Astrocyte (in vitro differentiated cells and primary cell): Measurements from ENCODE around the gene NXNL2. TPM values are rescaled to one million over a fixed set of nuclear protein-coding genes. Genes with fewer than 3 reads are reported as not detected.

Experiments used
- DNase-seq: peaks from one replicate; pipeline ENCODE4 v3.0.0-alpha.2; 2010; ENCODE audit warnings: low read depth
- FAIRE-seq: peaks from 2 replicates; lab custom pipeline; 2011; peaks lifted over from hg19 to GRCh38; lab: Jason Lieb, UNC
- H2AFZ ChIP-seq: 2 replicates; pipeline ENCODE4 v1.6.0; 2012; ENCODE audit warnings: low read depth, low read length, inconsistent platforms
- H3K27ac ChIP-seq: 2 replicates; pipeline ENCODE4 v1.5.1; 2011; ENCODE audit warnings: low read depth, low read length, inconsistent platforms
- H3K27me3 ChIP-seq: 2 replicates; pipeline ENCODE4 v1.6.0; 2011; ENCODE audit warnings: low read length, inconsistent platforms; ENCODE audit not compliant: insufficient read depth
- H3K36me3 ChIP-seq: 2 replicates; pipeline ENCODE4 v1.5.1; 2011; ENCODE audit warnings: low read length, inconsistent platforms; ENCODE audit not compliant: insufficient read depth
- H3K4me1 ChIP-seq: 2 replicates; pipeline ENCODE4 v1.5.1; 2011; ENCODE audit warnings: low read length, inconsistent platforms; ENCODE audit not compliant: insufficient read depth
- H3K4me2 ChIP-seq: 2 replicates; pipeline ENCODE4 v1.6.0; 2012; ENCODE audit warnings: low read length, inconsistent platforms
- H3K4me3 ChIP-seq: 2 replicates; pipeline ENCODE4 v1.5.1; 2011; ENCODE audit warnings: low read depth, mild to moderate bottlenecking, low read length, inconsistent platforms; ENCODE audit not compliant: insufficient read depth
- H3K79me2 ChIP-seq: 2 replicates; pipeline ENCODE4 v1.6.0; 2012; ENCODE audit warnings: mild to moderate bottlenecking, low read length, inconsistent platforms; ENCODE audit not compliant: insufficient read depth
- H3K9ac ChIP-seq: 2 replicates; pipeline ENCODE4 v1.6.0; 2012; ENCODE audit warnings: mild to moderate bottlenecking, low read length, inconsistent platforms
- H3K9me3 ChIP-seq: 2 replicates; pipeline ENCODE4 v1.5.1; 2012; ENCODE audit warnings: low read depth, mild to moderate bottlenecking, low read length, inconsistent platforms; ENCODE audit not compliant: insufficient read depth
- H4K20me1 ChIP-seq: 2 replicates; pipeline ENCODE4 v1.6.0; 2012; ENCODE audit warnings: low read length, inconsistent platforms; ENCODE audit not compliant: insufficient read depth
- H3K27ac Mint-ChIP-seq: one replicate; pipeline ENCODE4 v1.8.0; 2021; ENCODE audit warnings: mild to moderate bottlenecking, mixed read lengths; ENCODE audit not compliant: unreplicated experiment
- H3K27me3 Mint-ChIP-seq: one replicate; pipeline ENCODE4 v1.8.0; 2021; ENCODE audit warnings: low read depth, mixed read lengths; ENCODE audit not compliant: unreplicated experiment
- H3K36me3 Mint-ChIP-seq: one replicate; pipeline ENCODE4 v1.8.0; 2021; ENCODE audit warnings: low read depth, mixed read lengths; ENCODE audit not compliant: unreplicated experiment
- H3K4me1 Mint-ChIP-seq: one replicate; pipeline ENCODE4 v1.8.0; 2021; ENCODE audit warnings: low read depth, mixed read lengths; ENCODE audit not compliant: unreplicated experiment
- H3K4me3 Mint-ChIP-seq: one replicate; pipeline ENCODE4 v1.8.0; 2021; ENCODE audit warnings: mild to moderate bottlenecking, moderate library complexity, mixed read lengths; ENCODE audit not compliant: unreplicated experiment
- H3K9me3 Mint-ChIP-seq: one replicate; pipeline ENCODE4 v1.8.0; 2021; ENCODE audit warnings: mild to moderate bottlenecking, mixed read lengths; ENCODE audit not compliant: unreplicated experiment
- CTCF ChIP-seq: IDR thresholded peaks from 2 replicates; pipeline ENCODE4 v1.5.1; 2011; ENCODE audit warnings: low read depth, mild to moderate bottlenecking, inconsistent platforms, low read length, moderate library complexity; ENCODE audit not compliant: insufficient read depth
- EZH2 ChIP-seq: IDR thresholded peaks from 2 replicates; pipeline ENCODE4 v1.6.1; 2012; ENCODE audit warnings: mild to moderate bottlenecking, low read length, inconsistent platforms; ENCODE audit not compliant: insufficient read depth
- total RNA-seq: library from RNA; stranded (reverse); gene quantifications from 2 replicates; pipeline ENCODE4 v1.2.1, GENCODE V29; 2021

Gene NXNL2
- total RNA-seq, 1 donor from 2014 or later, result 1.6 TPM

GRCh38 chr9:88536951-88537760, 2.2 kb downstream of the NXNL2 start:
- H3K9me3 ChIP-seq, result no peaks in the 10 kb centered on the region
- H4K20me1 ChIP-seq, result peaks cover 17% of the 10 kb centered on the region
- DNase-seq (peak; percentile 71), FAIRE-seq (no peak)
- peak overlapping the region; percentile 91 for H3K4me2 ChIP-seq
- Mint-ChIP-seq H3K27ac (no peak overlapping the region), H3K27me3 (peaks cover 6% of the 10 kb centered on the region), H3K9me3 (no peaks in the 10 kb centered on the region), H3K4me1 (peaks cover 15% of the 10 kb centered on the region), H3K36me3 (peaks cover 10% of the 10 kb centered on the region), H3K4me3 (peak overlapping the region; percentile 80)
- peak overlapping the region; percentile 16 for H2AFZ ChIP-seq
- H3K9ac ChIP-seq, result peak overlapping the region; percentile 21
- no peaks in the 10 kb centered on the region for H3K27me3 ChIP-seq
- H3K4me3 ChIP-seq, result no peak overlapping the region
- H3K4me1 ChIP-seq, result peaks cover 42% of the 10 kb centered on the region
- peaks cover 31% of the 10 kb centered on the region for H3K79me2 ChIP-seq
- TF ChIP-seq EZH2, result no peak
- no peak for TF ChIP-seq CTCF
- peak overlapping the region; percentile 15 for H3K27ac ChIP-seq
- no peaks in the 10 kb centered on the region for H3K36me3 ChIP-seq

- H3K4me1 ChIP-seq, result peaks cover 36% of the 10 kb centered on the region
- peak overlapping the region; percentile 91 for H3K4me2 ChIP-seq
- peak; percentile 72 for DNase-seq
- H3K9me3 ChIP-seq, result no peaks in the 10 kb centered on the region
- peak; percentile 84 for FAIRE-seq
- peaks cover 6% of the 10 kb centered on the region for H3K27me3 Mint-ChIP-seq
- H3K79me2 ChIP-seq, result peaks cover 31% of the 10 kb centered on the region
- H3K4me3 Mint-ChIP-seq, result peak overlapping the region; percentile 68
- no peak overlapping the region for H3K27ac Mint-ChIP-seq
- no peaks in the 10 kb centered on the region for H3K9me3 Mint-ChIP-seq
- H3K4me3 ChIP-seq, result no peak overlapping the region
- no peak for TF ChIP-seq CTCF
- TF ChIP-seq EZH2, result no peak
- peak overlapping the region; percentile 15 for H3K27ac ChIP-seq
- H4K20me1 ChIP-seq, result peaks cover 17% of the 10 kb centered on the region
- peak overlapping the region; percentile 21 for H3K9ac ChIP-seq
- no peaks in the 10 kb centered on the region for H3K36me3 ChIP-seq
- H2AFZ ChIP-seq, result no peak overlapping the region
- no peaks in the 10 kb centered on the region for H3K27me3 ChIP-seq
- H3K4me1 Mint-ChIP-seq, result peaks cover 15% of the 10 kb centered on the region
- peaks cover 10% of the 10 kb centered on the region for H3K36me3 Mint-ChIP-seq
Observed at GRCh38 chr9:88537761-88538091, 2.7 kb downstream of the NXNL2 start.
